Panc1 (cell line): ENCODE measurements around the gene AIG1.

Experiments
- POLR2AphosphoS5 ChIP-seq: IDR thresholded peaks from 2 replicates; pipeline ENCODE4 v1.6.1; 2012; ENCODE audit warnings: mild to moderate bottlenecking, low read depth, low read length, moderate library complexity
- SIN3A ChIP-seq: IDR thresholded peaks from 2 replicates; pipeline ENCODE4 v1.6.1; 2012; ENCODE audit warnings: low read depth, mild to moderate bottlenecking, low read length, moderate library complexity, borderline replicate concordance; ENCODE audit not compliant: insufficient read depth
- TCF7L2 ChIP-seq: IDR thresholded peaks from 2 replicates; pipeline ENCODE4 v1.6.1; 2011; ENCODE audit warnings: mild to moderate bottlenecking, low read depth, low read length, inconsistent platforms
- TF ChIP-seq, protein P1 (sequence below): fragments of 450-650 bp; IDR thresholded peaks from 2 replicates; pipeline ENCODE4 v1.5.1; 2017; ENCODE audit warnings: mild to moderate bottlenecking
- TF ChIP-seq, protein P2 (sequence below), 2 experiments: IDR thresholded peaks; 2 replicates each; pipeline ENCODE4 v1.6.1; 2011 to 2012; ENCODE audit warnings: low read depth in 2 of 2, control low read depth in 1 of 2, low read length in 1 of 2, mild to moderate bottlenecking in 1 of 2, moderate library complexity in 1 of 2; ENCODE audit not compliant: insufficient read depth in 1 of 2

DNA sequence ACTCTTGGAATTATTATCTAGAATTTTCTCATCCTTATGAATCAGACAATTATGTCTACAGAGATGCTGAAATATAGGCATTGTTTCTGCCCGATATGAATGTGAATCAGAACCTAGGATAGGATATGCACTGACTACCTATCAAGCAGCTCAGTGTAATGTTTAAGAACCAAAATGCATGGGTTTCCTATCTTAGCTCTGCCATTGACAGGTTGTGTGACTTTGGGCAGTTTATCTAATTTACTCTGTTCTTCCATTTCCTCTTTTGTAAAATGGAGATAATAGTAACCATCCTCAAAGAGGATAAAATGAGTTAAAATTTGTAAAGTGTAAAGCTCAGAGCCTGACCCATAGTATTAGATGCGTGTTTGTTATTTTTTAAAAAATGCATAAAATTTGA lies 10.2 kb upstream of the AIG1 start:
- TF ChIP-seq, protein P1, sequence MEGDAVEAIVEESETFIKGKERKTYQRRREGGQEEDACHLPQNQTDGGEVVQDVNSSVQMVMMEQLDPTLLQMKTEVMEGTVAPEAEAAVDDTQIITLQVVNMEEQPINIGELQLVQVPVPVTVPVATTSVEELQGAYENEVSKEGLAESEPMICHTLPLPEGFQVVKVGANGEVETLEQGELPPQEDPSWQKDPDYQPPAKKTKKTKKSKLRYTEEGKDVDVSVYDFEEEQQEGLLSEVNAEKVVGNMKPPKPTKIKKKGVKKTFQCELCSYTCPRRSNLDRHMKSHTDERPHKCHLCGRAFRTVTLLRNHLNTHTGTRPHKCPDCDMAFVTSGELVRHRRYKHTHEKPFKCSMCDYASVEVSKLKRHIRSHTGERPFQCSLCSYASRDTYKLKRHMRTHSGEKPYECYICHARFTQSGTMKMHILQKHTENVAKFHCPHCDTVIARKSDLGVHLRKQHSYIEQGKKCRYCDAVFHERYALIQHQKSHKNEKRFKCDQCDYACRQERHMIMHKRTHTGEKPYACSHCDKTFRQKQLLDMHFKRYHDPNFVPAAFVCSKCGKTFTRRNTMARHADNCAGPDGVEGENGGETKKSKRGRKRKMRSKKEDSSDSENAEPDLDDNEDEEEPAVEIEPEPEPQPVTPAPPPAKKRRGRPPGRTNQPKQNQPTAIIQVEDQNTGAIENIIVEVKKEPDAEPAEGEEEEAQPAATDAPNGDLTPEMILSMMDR, result no peak
- no peak for TF ChIP-seq POLR2AphosphoS5
- TF ChIP-seq, protein P2, sequence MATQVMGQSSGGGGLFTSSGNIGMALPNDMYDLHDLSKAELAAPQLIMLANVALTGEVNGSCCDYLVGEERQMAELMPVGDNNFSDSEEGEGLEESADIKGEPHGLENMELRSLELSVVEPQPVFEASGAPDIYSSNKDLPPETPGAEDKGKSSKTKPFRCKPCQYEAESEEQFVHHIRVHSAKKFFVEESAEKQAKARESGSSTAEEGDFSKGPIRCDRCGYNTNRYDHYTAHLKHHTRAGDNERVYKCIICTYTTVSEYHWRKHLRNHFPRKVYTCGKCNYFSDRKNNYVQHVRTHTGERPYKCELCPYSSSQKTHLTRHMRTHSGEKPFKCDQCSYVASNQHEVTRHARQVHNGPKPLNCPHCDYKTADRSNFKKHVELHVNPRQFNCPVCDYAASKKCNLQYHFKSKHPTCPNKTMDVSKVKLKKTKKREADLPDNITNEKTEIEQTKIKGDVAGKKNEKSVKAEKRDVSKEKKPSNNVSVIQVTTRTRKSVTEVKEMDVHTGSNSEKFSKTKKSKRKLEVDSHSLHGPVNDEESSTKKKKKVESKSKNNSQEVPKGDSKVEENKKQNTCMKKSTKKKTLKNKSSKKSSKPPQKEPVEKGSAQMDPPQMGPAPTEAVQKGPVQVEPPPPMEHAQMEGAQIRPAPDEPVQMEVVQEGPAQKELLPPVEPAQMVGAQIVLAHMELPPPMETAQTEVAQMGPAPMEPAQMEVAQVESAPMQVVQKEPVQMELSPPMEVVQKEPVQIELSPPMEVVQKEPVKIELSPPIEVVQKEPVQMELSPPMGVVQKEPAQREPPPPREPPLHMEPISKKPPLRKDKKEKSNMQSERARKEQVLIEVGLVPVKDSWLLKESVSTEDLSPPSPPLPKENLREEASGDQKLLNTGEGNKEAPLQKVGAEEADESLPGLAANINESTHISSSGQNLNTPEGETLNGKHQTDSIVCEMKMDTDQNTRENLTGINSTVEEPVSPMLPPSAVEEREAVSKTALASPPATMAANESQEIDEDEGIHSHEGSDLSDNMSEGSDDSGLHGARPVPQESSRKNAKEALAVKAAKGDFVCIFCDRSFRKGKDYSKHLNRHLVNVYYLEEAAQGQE (IDR thresholded peaks at IDR 0.05; ENCODE audit: insufficient read depth in 1 of 2, low read depth in 2 of 2, low read length in 1 of 2), result no peak
- no peak for TF ChIP-seq SIN3A
- no peak for TF ChIP-seq TCF7L2
